H1 (cell line): ENCODE data around the gene PTPRD. TPM values are rescaled to one million over a fixed set of nuclear protein-coding genes. Genes with fewer than 3 reads are reported as not detected.

Source experiments
- CTCF ChIA-PET: fragments of 300-600 bp; sonication (Branson Sonifier 250); formaldehyde crosslinking; loops from one replicate; lab custom pipeline; 2021; ENCODE audit not compliant: partially characterized antibody; lab: Charles Lee
- POLR2A ChIA-PET: fragments of 300-600 bp; sonication (Branson Sonifier 250); formaldehyde crosslinking; loops from one replicate; lab custom pipeline; 2021; ENCODE audit warnings: inconsistent platforms; ENCODE audit not compliant: partially characterized antibody; lab: Charles Lee
- DNase-seq, 2 experiments: peaks; one replicate each; pipeline versions ENCODE4 v3.0.0 to v3.0.0-alpha.2; 2010 to 2022; ENCODE audit warnings: low spot score in 2 of 2, low read depth in 1 of 2, mixed read lengths in 1 of 2
- FAIRE-seq: peaks from 2 replicates; lab custom pipeline; 2011; peaks lifted over from hg19 to GRCh38; lab: Jason Lieb, UNC
- H2AFZ ChIP-seq: 2 replicates; pipeline ENCODE4 v1.8.1; 2012; ENCODE audit warnings: low read length, inconsistent platforms
- H2AK5ac ChIP-seq: 2 replicates; pipeline ENCODE4 v1.6.1; 2013; ENCODE audit warnings: low read depth, low read length
- H2BK120ac ChIP-seq: replicated peaks from 2 replicates; pipeline ENCODE3; 2013; ENCODE audit warnings: low read depth, low read length, inconsistent platforms
- H2BK12ac ChIP-seq: 2 replicates; pipeline ENCODE4 v1.6.1; 2013; ENCODE audit warnings: low read depth, low read length
- H2BK15ac ChIP-seq: 2 replicates; pipeline ENCODE4 v1.6.1; 2013; ENCODE audit warnings: low read length
- H2BK20ac ChIP-seq: 2 replicates; pipeline ENCODE4 v1.6.1; 2013; ENCODE audit warnings: low read length
- H2BK5ac ChIP-seq: 2 replicates; pipeline ENCODE4 v1.6.1; 2013; ENCODE audit warnings: low read depth, low read length
- H3K14ac ChIP-seq: 2 replicates; pipeline ENCODE4 v1.6.1; 2013; ENCODE audit warnings: inconsistent platforms; ENCODE audit not compliant: insufficient read length
- H3K18ac ChIP-seq: 2 replicates; pipeline ENCODE4 v1.6.1; 2013; ENCODE audit warnings: low read length; ENCODE audit errors: extremely low read depth
- H3K23ac ChIP-seq: 2 replicates; pipeline ENCODE4 v1.6.1; 2013; ENCODE audit warnings: inconsistent platforms; ENCODE audit not compliant: insufficient read length
- H3K23me2 ChIP-seq: 2 replicates; pipeline ENCODE4 v1.6.1; 2013; ENCODE audit warnings: low read depth, low read length
- H3K27ac ChIP-seq: 2 replicates; pipeline ENCODE4 v1.6.1; 2011; ENCODE audit warnings: low read depth, low read length, inconsistent platforms
- H3K27me3 ChIP-seq, 4 experiments: replicated peaks in 1 of 4; 1 replicate in 1 of 4; 2 replicates in 3 of 4; pipeline versions ENCODE4 v1.6.1 to v1.8.1; 2011 to 2013; ENCODE audit warnings: low read length in 3 of 4, mild to moderate bottlenecking in 3 of 4, inconsistent platforms in 2 of 4, mixed read lengths in 2 of 4, moderate library complexity in 1 of 4; ENCODE audit not compliant: control insufficient read depth in 3 of 4, insufficient read depth in 3 of 4; ENCODE audit errors: extremely low read depth in 1 of 4
- H3K36me3 ChIP-seq, 4 experiments: 2 replicates each; pipeline versions ENCODE4 v1.6.1 to v1.8.1; 2011 to 2013; ENCODE audit warnings: mild to moderate bottlenecking in 4 of 4, low read length in 3 of 4, moderate library complexity in 2 of 4, control low read depth in 1 of 4, inconsistent platforms in 1 of 4; ENCODE audit not compliant: insufficient read depth in 4 of 4, control insufficient read depth in 2 of 4
- H3K4ac ChIP-seq: replicated peaks from 2 replicates; pipeline ENCODE3; 2013; ENCODE audit warnings: low read length, low read depth, mixed read lengths, inconsistent platforms; ENCODE audit not compliant: insufficient read length
- H3K4me1 ChIP-seq, 4 experiments: replicated peaks in 1 of 4; 1 replicate in 1 of 4; 2 replicates in 3 of 4; pipeline versions ENCODE4 v1.6.1 to v1.8.1; 2011 to 2013; ENCODE audit warnings: low read length in 3 of 4, inconsistent platforms in 2 of 4, mixed read lengths in 1 of 4; ENCODE audit not compliant: insufficient read depth in 4 of 4, control insufficient read depth in 3 of 4
- H3K4me2 ChIP-seq, 2 experiments: 2 replicates each; pipeline versions ENCODE4 v1.6.1 to v1.8.1; 2011 to 2013; ENCODE audit warnings: low read depth in 2 of 2, low read length in 2 of 2, control low read depth in 1 of 2, inconsistent platforms in 1 of 2, mild to moderate bottlenecking in 1 of 2; ENCODE audit not compliant: insufficient read depth in 1 of 2
- H3K4me3 ChIP-seq, 4 experiments: fragments of 200-600, 300-600 bp in 1 of 4; sonication (generic), shearing (Covaris generic), sonication (Bioruptor Twin) in 1 of 4; 2 replicates each; pipeline versions ENCODE4 v1.5.1 to v1.8.1; 2011 to 2016; ENCODE audit warnings: low read length in 4 of 4, low read depth in 3 of 4, control low read depth in 2 of 4, inconsistent platforms in 2 of 4, mild to moderate bottlenecking in 2 of 4, mixed read lengths in 1 of 4, moderate library complexity in 1 of 4; ENCODE audit not compliant: insufficient read depth in 2 of 4; ENCODE audit errors: extremely low read depth in 1 of 4
- H3K56ac ChIP-seq: replicated peaks from 2 replicates; pipeline ENCODE3; 2013; ENCODE audit warnings: low read depth, mild to moderate bottlenecking, mixed read lengths, low read length, inconsistent platforms; ENCODE audit not compliant: insufficient read length
- H3K79me1 ChIP-seq: 2 replicates; pipeline ENCODE4 v1.6.1; 2013; ENCODE audit warnings: low read depth, low read length, control low read depth
- H3K79me2 ChIP-seq, 2 experiments: 2 replicates each; pipeline versions ENCODE4 v1.6.1 to v1.8.1; 2012 to 2013; ENCODE audit warnings: low read length in 2 of 2, mild to moderate bottlenecking in 2 of 2, inconsistent platforms in 1 of 2; ENCODE audit not compliant: insufficient read depth in 2 of 2, control insufficient read depth in 1 of 2
- H3K9ac ChIP-seq, 4 experiments: replicated peaks in 1 of 4; 1 replicate in 1 of 4; 2 replicates in 3 of 4; pipeline versions ENCODE4 v1.6.1 to v1.8.1; 2011 to 2013; ENCODE audit warnings: low read depth in 3 of 4, low read length in 3 of 4, control low read depth in 2 of 4, mild to moderate bottlenecking in 2 of 4, moderate library complexity in 2 of 4, inconsistent platforms in 1 of 4; ENCODE audit errors: extremely low read depth in 1 of 4
- H3K9me3 ChIP-seq, 2 experiments: 2 replicates each; pipeline versions ENCODE4 v1.6.1 to v1.8.1; 2012 to 2013; ENCODE audit warnings: mild to moderate bottlenecking in 2 of 2, moderate library complexity in 2 of 2, control low read depth in 1 of 2, inconsistent platforms in 1 of 2, low read depth in 1 of 2, low read length in 1 of 2, mixed read lengths in 1 of 2; ENCODE audit not compliant: insufficient read depth in 2 of 2
- H4K20me1 ChIP-seq, 2 experiments: replicated peaks in 1 of 2; 2 replicates each; pipeline versions ENCODE3 to v1.8.1; 2011 to 2013; ENCODE audit warnings: inconsistent platforms in 2 of 2, low read length in 2 of 2, mild to moderate bottlenecking in 1 of 2; ENCODE audit not compliant: insufficient read depth in 2 of 2, control insufficient read depth in 1 of 2
- H4K5ac ChIP-seq: 2 replicates; pipeline ENCODE4 v1.6.1; 2013; ENCODE audit warnings: low read length, low read depth, mixed read lengths, inconsistent platforms; ENCODE audit not compliant: insufficient read length
- H4K8ac ChIP-seq: 2 replicates; pipeline ENCODE4 v1.8.0; 2013; ENCODE audit warnings: mild to moderate bottlenecking, moderate library complexity, low read length, inconsistent platforms; ENCODE audit not compliant: insufficient read depth; ENCODE audit errors: extremely low read depth
- H4K91ac ChIP-seq: replicated peaks from 2 replicates; pipeline ENCODE3; 2013; ENCODE audit warnings: low read length, mixed read lengths, inconsistent platforms; ENCODE audit not compliant: insufficient read length
- CBX8 ChIP-seq: fragments of 300-800, 300-1000 bp; sonication (generic); IDR thresholded peaks from 2 replicates; pipeline ENCODE4 v1.7.1; 2016; ENCODE audit warnings: low read depth, low read length, borderline replicate concordance
- KDM4A ChIP-seq: IDR thresholded peaks from one replicate; pipeline ENCODE4 v1.7.1; 2012; ENCODE audit warnings: low read depth, mild to moderate bottlenecking, moderate library complexity, low read length, inconsistent platforms; ENCODE audit not compliant: severe bottlenecking
- SP2 ChIP-seq: IDR thresholded peaks from 2 replicates; pipeline ENCODE4 v1.6.1; 2012; ENCODE audit warnings: mild to moderate bottlenecking, low read length, inconsistent platforms
- SRF ChIP-seq: IDR thresholded peaks from 2 replicates; pipeline ENCODE4 v1.6.1; 2011; ENCODE audit warnings: mild to moderate bottlenecking, low read depth, low read length, moderate library complexity
- WGBS, 2 experiments: shearing (Covaris generic) in 1 of 2; methylation state at CpG; one replicate each; pipeline versions ENCODE4 v1.1.6 to v1.1.7; 2013 to 2015; ENCODE audit warnings: low lambda C conversion rate in 2 of 2, mixed read lengths in 2 of 2, inconsistent platforms in 1 of 2, low coverage in 1 of 2, missing lambda C conversion rate in 1 of 2; ENCODE audit not compliant: insufficient replicate concordance in 2 of 2, insufficient coverage in 1 of 2, insufficient read length in 1 of 2; ENCODE audit errors: extremely low coverage in 1 of 2, missing lambda C conversion rate in 1 of 2; 5-methylcytosine and 5-hydroxymethylcytosine counted together
- polyA plus RNA-seq, 7 experiments: library from polyadenylated mRNA; depleted of rRNA in 3 of 7; stranded (reverse) in 5 of 7; unstranded in 2 of 7; fragments of >200 nt in 5 of 7; fragments of 200-250 nt in 2 of 7; gene quantifications; 1 replicate in 5 of 7; 2 replicates in 1 of 7; 4 replicates in 1 of 7; pipeline versions ENCODE4 v1.2.1 to v1.2.3, GENCODE V29; 2011 to 2013; ENCODE audit warnings: missing spikeins in 2 of 7, mixed read lengths in 2 of 7
- total RNA-seq: library from RNA; stranded (reverse); fragmentation: NEBNext Ultra II Directional; extraction: Animal tissue kit (Norgen Biotek cat#: 25700); gene quantifications from 2 replicates; pipeline ENCODE4 v1.2.1, GENCODE V29; 2021

PTPRD gene
- total and polyA plus RNA-seq, 2 of the 8 experiments (the other 6 are each of a cell fraction or from before 2014, with no cell fraction given) = 17.2 to 77.0 TPM

DNA sequence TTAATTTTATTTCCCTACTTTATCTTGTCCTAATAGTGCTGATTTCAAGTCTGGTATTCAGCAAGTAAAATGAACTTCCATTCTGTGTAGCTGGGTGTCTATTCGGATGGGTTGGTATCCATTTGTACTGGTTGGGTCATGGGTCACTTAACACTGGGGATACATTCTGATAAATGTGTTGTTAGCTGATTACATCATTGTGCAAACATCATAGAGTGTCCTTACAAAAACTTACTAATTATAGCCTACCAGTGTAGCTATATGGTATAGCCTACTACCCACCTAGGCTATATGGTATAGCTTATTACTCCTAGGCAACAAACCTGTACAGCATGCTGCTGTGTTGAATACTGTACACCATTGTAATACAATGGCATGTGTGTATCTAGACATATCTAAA lies 1439.5 kb downstream of the PTPRD start:
- POLR2A ChIA-PET = no interaction called here

More for the DNA sequence above, 1439.5 kb downstream of the PTPRD start:
- Histone ChIP-seq H2BK120ac (no peak overlapping the region), H3K79me1 (no peaks in the 10 kb centered on the region), H4K5ac (no peak overlapping the region), H2AFZ (no peak overlapping the region), H3K27me3 (no peaks in the 10 kb centered on the region), H2BK15ac (no peak overlapping the region), H3K9ac (no peak overlapping the region), H3K56ac (no peak overlapping the region), H3K4ac (no peak overlapping the region), H3K18ac (no peak overlapping the region), H3K23ac (no peak overlapping the region), H3K4me1 (no peaks in the 10 kb centered on the region), H3K79me2 (no peaks in the 10 kb centered on the region), H3K4me2 (no peak overlapping the region), H4K20me1 (no peaks in the 10 kb centered on the region), H2BK20ac (no peak overlapping the region), H2AK5ac (no peak overlapping the region), H4K8ac (no peak overlapping the region), H3K4me3 (no peak overlapping the region), H3K9me3 (no peaks in the 10 kb centered on the region), H3K27ac (no peak overlapping the region), H3K23me2 (no peaks in the 10 kb centered on the region), H4K91ac (no peak overlapping the region), H3K36me3 (no peaks in the 10 kb centered on the region), H3K14ac (no peak overlapping the region), H2BK5ac (no peak overlapping the region), H2BK12ac (no peak overlapping the region)
- CTCF ChIA-PET = interaction anchor here (0.9 to 1.1 kb wide), 2 partner anchors 9 to 10 kb away, joined by 3 read pairs; no protein-coding TSS in a partner anchor
- 100% methylated on average over 1 of the region's 1 CpG; no CpG with 5 or more reads in 1 of the 2 experiments for WGBS, 2 experiments
- TF ChIP-seq SP2 = no peak
- no peak for TF ChIP-seq CBX8
- no peak for TF ChIP-seq SRF
- no peak for TF ChIP-seq KDM4A
- FAIRE-seq (no peak), DNase-seq (no peak)
